H1 (cell line): ENCODE data around the gene CCDC136. TPM values are rescaled to one million over a fixed set of nuclear protein-coding genes. Genes with fewer than 3 reads are reported as not detected.

Experiments
- CTCF ChIA-PET: fragments of 300-600 bp; sonication (Branson Sonifier 250); formaldehyde crosslinking; loops from one replicate; lab custom pipeline; 2021; ENCODE audit not compliant: partially characterized antibody; lab: Charles Lee
- POLR2A ChIA-PET: fragments of 300-600 bp; sonication (Branson Sonifier 250); formaldehyde crosslinking; loops from one replicate; lab custom pipeline; 2021; ENCODE audit warnings: inconsistent platforms; ENCODE audit not compliant: partially characterized antibody; lab: Charles Lee
- DNase-seq, 2 experiments: peaks; one replicate each; pipeline versions ENCODE4 v3.0.0 to v3.0.0-alpha.2; 2010 to 2022; ENCODE audit warnings: low spot score in 2 of 2, low read depth in 1 of 2, mixed read lengths in 1 of 2
- FAIRE-seq: peaks from 2 replicates; lab custom pipeline; 2011; peaks lifted over from hg19 to GRCh38; lab: Jason Lieb, UNC
- H2AFZ ChIP-seq: 2 replicates; pipeline ENCODE4 v1.8.1; 2012; ENCODE audit warnings: low read length, inconsistent platforms
- H2AK5ac ChIP-seq: 2 replicates; pipeline ENCODE4 v1.6.1; 2013; ENCODE audit warnings: low read depth, low read length
- H2BK120ac ChIP-seq: replicated peaks from 2 replicates; pipeline ENCODE3; 2013; ENCODE audit warnings: low read depth, low read length, inconsistent platforms
- H2BK12ac ChIP-seq: 2 replicates; pipeline ENCODE4 v1.6.1; 2013; ENCODE audit warnings: low read depth, low read length
- H2BK15ac ChIP-seq: 2 replicates; pipeline ENCODE4 v1.6.1; 2013; ENCODE audit warnings: low read length
- H2BK20ac ChIP-seq: 2 replicates; pipeline ENCODE4 v1.6.1; 2013; ENCODE audit warnings: low read length
- H2BK5ac ChIP-seq: 2 replicates; pipeline ENCODE4 v1.6.1; 2013; ENCODE audit warnings: low read depth, low read length
- H3K14ac ChIP-seq: 2 replicates; pipeline ENCODE4 v1.6.1; 2013; ENCODE audit warnings: inconsistent platforms; ENCODE audit not compliant: insufficient read length
- H3K18ac ChIP-seq: 2 replicates; pipeline ENCODE4 v1.6.1; 2013; ENCODE audit warnings: low read length; ENCODE audit errors: extremely low read depth
- H3K23ac ChIP-seq: 2 replicates; pipeline ENCODE4 v1.6.1; 2013; ENCODE audit warnings: inconsistent platforms; ENCODE audit not compliant: insufficient read length
- H3K23me2 ChIP-seq: 2 replicates; pipeline ENCODE4 v1.6.1; 2013; ENCODE audit warnings: low read depth, low read length
- H3K27ac ChIP-seq: 2 replicates; pipeline ENCODE4 v1.6.1; 2011; ENCODE audit warnings: low read depth, low read length, inconsistent platforms
- H3K27me3 ChIP-seq, 4 experiments: replicated peaks in 1 of 4; 1 replicate in 1 of 4; 2 replicates in 3 of 4; pipeline versions ENCODE4 v1.6.1 to v1.8.1; 2011 to 2013; ENCODE audit warnings: low read length in 3 of 4, mild to moderate bottlenecking in 3 of 4, inconsistent platforms in 2 of 4, mixed read lengths in 2 of 4, moderate library complexity in 1 of 4; ENCODE audit not compliant: control insufficient read depth in 3 of 4, insufficient read depth in 3 of 4; ENCODE audit errors: extremely low read depth in 1 of 4
- H3K36me3 ChIP-seq, 4 experiments: 2 replicates each; pipeline versions ENCODE4 v1.6.1 to v1.8.1; 2011 to 2013; ENCODE audit warnings: mild to moderate bottlenecking in 4 of 4, low read length in 3 of 4, moderate library complexity in 2 of 4, control low read depth in 1 of 4, inconsistent platforms in 1 of 4; ENCODE audit not compliant: insufficient read depth in 4 of 4, control insufficient read depth in 2 of 4
- H3K4ac ChIP-seq: replicated peaks from 2 replicates; pipeline ENCODE3; 2013; ENCODE audit warnings: low read length, low read depth, mixed read lengths, inconsistent platforms; ENCODE audit not compliant: insufficient read length
- H3K4me1 ChIP-seq, 4 experiments: replicated peaks in 1 of 4; 1 replicate in 1 of 4; 2 replicates in 3 of 4; pipeline versions ENCODE4 v1.6.1 to v1.8.1; 2011 to 2013; ENCODE audit warnings: low read length in 3 of 4, inconsistent platforms in 2 of 4, mixed read lengths in 1 of 4; ENCODE audit not compliant: insufficient read depth in 4 of 4, control insufficient read depth in 3 of 4
- H3K4me2 ChIP-seq, 2 experiments: 2 replicates each; pipeline versions ENCODE4 v1.6.1 to v1.8.1; 2011 to 2013; ENCODE audit warnings: low read depth in 2 of 2, low read length in 2 of 2, control low read depth in 1 of 2, inconsistent platforms in 1 of 2, mild to moderate bottlenecking in 1 of 2; ENCODE audit not compliant: insufficient read depth in 1 of 2
- H3K4me3 ChIP-seq, 4 experiments: fragments of 200-600, 300-600 bp in 1 of 4; sonication (generic), shearing (Covaris generic), sonication (Bioruptor Twin) in 1 of 4; 2 replicates each; pipeline versions ENCODE4 v1.5.1 to v1.8.1; 2011 to 2016; ENCODE audit warnings: low read length in 4 of 4, low read depth in 3 of 4, control low read depth in 2 of 4, inconsistent platforms in 2 of 4, mild to moderate bottlenecking in 2 of 4, mixed read lengths in 1 of 4, moderate library complexity in 1 of 4; ENCODE audit not compliant: insufficient read depth in 2 of 4; ENCODE audit errors: extremely low read depth in 1 of 4
- H3K56ac ChIP-seq: replicated peaks from 2 replicates; pipeline ENCODE3; 2013; ENCODE audit warnings: low read depth, mild to moderate bottlenecking, mixed read lengths, low read length, inconsistent platforms; ENCODE audit not compliant: insufficient read length
- H3K79me1 ChIP-seq: 2 replicates; pipeline ENCODE4 v1.6.1; 2013; ENCODE audit warnings: low read depth, low read length, control low read depth
- H3K79me2 ChIP-seq, 2 experiments: 2 replicates each; pipeline versions ENCODE4 v1.6.1 to v1.8.1; 2012 to 2013; ENCODE audit warnings: low read length in 2 of 2, mild to moderate bottlenecking in 2 of 2, inconsistent platforms in 1 of 2; ENCODE audit not compliant: insufficient read depth in 2 of 2, control insufficient read depth in 1 of 2
- H3K9ac ChIP-seq, 4 experiments: replicated peaks in 1 of 4; 1 replicate in 1 of 4; 2 replicates in 3 of 4; pipeline versions ENCODE4 v1.6.1 to v1.8.1; 2011 to 2013; ENCODE audit warnings: low read depth in 3 of 4, low read length in 3 of 4, control low read depth in 2 of 4, mild to moderate bottlenecking in 2 of 4, moderate library complexity in 2 of 4, inconsistent platforms in 1 of 4; ENCODE audit errors: extremely low read depth in 1 of 4
- H3K9me3 ChIP-seq, 2 experiments: 2 replicates each; pipeline versions ENCODE4 v1.6.1 to v1.8.1; 2012 to 2013; ENCODE audit warnings: mild to moderate bottlenecking in 2 of 2, moderate library complexity in 2 of 2, control low read depth in 1 of 2, inconsistent platforms in 1 of 2, low read depth in 1 of 2, low read length in 1 of 2, mixed read lengths in 1 of 2; ENCODE audit not compliant: insufficient read depth in 2 of 2
- H4K20me1 ChIP-seq, 2 experiments: replicated peaks in 1 of 2; 2 replicates each; pipeline versions ENCODE3 to v1.8.1; 2011 to 2013; ENCODE audit warnings: inconsistent platforms in 2 of 2, low read length in 2 of 2, mild to moderate bottlenecking in 1 of 2; ENCODE audit not compliant: insufficient read depth in 2 of 2, control insufficient read depth in 1 of 2
- H4K5ac ChIP-seq: 2 replicates; pipeline ENCODE4 v1.6.1; 2013; ENCODE audit warnings: low read length, low read depth, mixed read lengths, inconsistent platforms; ENCODE audit not compliant: insufficient read length
- H4K8ac ChIP-seq: 2 replicates; pipeline ENCODE4 v1.8.0; 2013; ENCODE audit warnings: mild to moderate bottlenecking, moderate library complexity, low read length, inconsistent platforms; ENCODE audit not compliant: insufficient read depth; ENCODE audit errors: extremely low read depth
- H4K91ac ChIP-seq: replicated peaks from 2 replicates; pipeline ENCODE3; 2013; ENCODE audit warnings: low read length, mixed read lengths, inconsistent platforms; ENCODE audit not compliant: insufficient read length
- CREB1 ChIP-seq: IDR thresholded peaks from 2 replicates; pipeline ENCODE4 v1.6.1; 2012; ENCODE audit warnings: inconsistent platforms
- GABPA ChIP-seq: IDR thresholded peaks from 2 replicates; pipeline ENCODE4 v1.6.1; 2011; ENCODE audit warnings: mild to moderate bottlenecking, low read length, moderate library complexity, borderline replicate concordance; ENCODE audit not compliant: insufficient read depth
- SIN3A ChIP-seq, 2 experiments: IDR thresholded peaks in 1 of 2; conservative IDR thresholded peaks in 1 of 2; 2 replicates each; pipeline ENCODE4 v1.6.1; 2011 to 2012; ENCODE audit warnings: low read length in 2 of 2, improper control_type of control experiment in 1 of 2, low read depth in 1 of 2, mild to moderate bottlenecking in 1 of 2
- WGBS, 2 experiments: shearing (Covaris generic) in 1 of 2; methylation state at CpG; one replicate each; pipeline versions ENCODE4 v1.1.6 to v1.1.7; 2013 to 2015; ENCODE audit warnings: low lambda C conversion rate in 2 of 2, mixed read lengths in 2 of 2, inconsistent platforms in 1 of 2, low coverage in 1 of 2, missing lambda C conversion rate in 1 of 2; ENCODE audit not compliant: insufficient replicate concordance in 2 of 2, insufficient coverage in 1 of 2, insufficient read length in 1 of 2; ENCODE audit errors: extremely low coverage in 1 of 2, missing lambda C conversion rate in 1 of 2; 5-methylcytosine and 5-hydroxymethylcytosine counted together
- polyA plus RNA-seq, 7 experiments: library from polyadenylated mRNA; depleted of rRNA in 3 of 7; stranded (reverse) in 5 of 7; unstranded in 2 of 7; fragments of >200 nt in 5 of 7; fragments of 200-250 nt in 2 of 7; gene quantifications; 1 replicate in 5 of 7; 2 replicates in 1 of 7; 4 replicates in 1 of 7; pipeline versions ENCODE4 v1.2.1 to v1.2.3, GENCODE V29; 2011 to 2013; ENCODE audit warnings: missing spikeins in 2 of 7, mixed read lengths in 2 of 7
- total RNA-seq: library from RNA; stranded (reverse); fragmentation: NEBNext Ultra II Directional; extraction: Animal tissue kit (Norgen Biotek cat#: 25700); gene quantifications from 2 replicates; pipeline ENCODE4 v1.2.1, GENCODE V29; 2021
- TF ChIP-seq, protein P1 (sequence below): IDR thresholded peaks from 2 replicates; pipeline ENCODE4 v1.6.1; 2012; ENCODE audit warnings: inconsistent platforms

CCDC136 gene
- total and polyA plus RNA-seq, 2 of the 8 experiments (the other 6 are each of a cell fraction or from before 2014, with no cell fraction given): 35.6 to 47.7 TPM

DNA sequence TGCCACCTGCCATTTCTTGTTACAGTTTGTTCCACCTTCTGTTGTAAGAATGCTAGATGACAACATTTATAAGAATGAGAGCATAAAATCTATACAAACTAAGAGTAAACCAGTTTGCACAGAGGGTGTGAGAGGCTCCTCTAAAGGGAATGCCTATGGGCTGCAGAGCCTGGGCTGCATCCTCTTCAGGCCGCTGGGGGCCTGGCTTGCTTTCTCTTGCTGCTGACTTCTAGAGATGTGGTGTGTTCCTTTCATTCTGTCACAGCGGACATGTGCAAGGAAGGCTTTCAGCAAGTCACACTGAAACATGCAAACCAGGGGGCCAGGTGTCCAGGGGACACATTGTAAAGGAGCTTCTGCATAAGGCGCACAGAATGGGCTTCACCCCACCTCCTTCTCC, 63.8 kb downstream of the CCDC136 start:
- Histone ChIP-seq H3K4me3 (no peak overlapping the region), H3K56ac (no peak overlapping the region), H2BK12ac (no peak overlapping the region), H2BK20ac (no peak overlapping the region), H3K79me2 (no peaks in the 10 kb centered on the region), H3K36me3 (no peaks in the 10 kb centered on the region), H2BK120ac (no peak overlapping the region), H2AFZ (no peak overlapping the region), H3K18ac (no peak overlapping the region), H4K91ac (no peak overlapping the region), H3K4ac (no peak overlapping the region), H3K14ac (no peak overlapping the region), H3K9ac (no peak overlapping the region), H3K23ac (no peak overlapping the region), H3K23me2 (no peaks in the 10 kb centered on the region), H3K4me2 (no peak overlapping the region), H3K27ac (no peak overlapping the region), H3K9me3 (no peaks in the 10 kb centered on the region), H4K20me1 (no peaks in the 10 kb centered on the region), H3K79me1 (no peaks in the 10 kb centered on the region), H4K5ac (no peak overlapping the region), H3K27me3 (no peaks in the 10 kb centered on the region), H2BK15ac (no peak overlapping the region), H4K8ac (no peak overlapping the region), H2AK5ac (no peak overlapping the region), H3K4me1 (peaks cover 0 to 8% (median 4%) of the 10 kb centered on the region in 4 experiments; a peak in 5 of 7 replicates), H2BK5ac (no peak overlapping the region)
- CTCF ChIA-PET: interaction anchor here (0.8 to 1.4 kb wide), 2 partner anchors 13 to 61 kb away, joined by 3 to 5 read pairs; no protein-coding TSS in a partner anchor
- WGBS, 2 experiments: 91% methylated on average over 3 of the region's 3 CpGs; no CpG with 5 or more reads in 1 of the 2 experiments
- DNase-seq (no peak), FAIRE-seq (no peak)
- POLR2A ChIA-PET: interaction anchor here (0.7 kb wide), 1 partner anchor 8 kb away, joined by 3 read pairs; no protein-coding TSS in a partner anchor
- TF ChIP-seq, protein P1, sequence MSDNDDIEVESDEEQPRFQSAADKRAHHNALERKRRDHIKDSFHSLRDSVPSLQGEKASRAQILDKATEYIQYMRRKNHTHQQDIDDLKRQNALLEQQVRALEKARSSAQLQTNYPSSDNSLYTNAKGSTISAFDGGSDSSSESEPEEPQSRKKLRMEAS: no peak
- TF ChIP-seq CREB1 (no peak), SIN3A (conservative IDR thresholded peaks at IDR 0.05 in 1 of 2, IDR thresholded peaks at IDR 0.05 in 1 of 2; ENCODE audit: low read depth in 1 of 2, low read length in 2 of 2) (no peak), GABPA (no peak)
